ENCODE data around the gene DCPS. TPM values are rescaled to one million over a fixed set of nuclear protein-coding genes. Genes with fewer than 3 reads are reported as not detected.
A peak's percentile ranks its signal among the peaks of the same experiment; 100 is the strongest.

The DCPS gene
- total and polyA plus RNA-seq, 8 donors, result 8.4 to 16.6 (median 10.5) TPM

GRCh38 chr11:126352163-126352562 is 48.3 kb downstream of the DCPS start:
- no peaks in the 10 kb centered on the region for H3K9me3 ChIP-seq
- H3K36me3 ChIP-seq, result no peaks in the 10 kb centered on the region
- no peak overlapping the region for H3K27ac ChIP-seq
- H3K27me3 ChIP-seq, result no peaks in the 10 kb centered on the region
- DNase-seq (no peak), FAIRE-seq (no peak), ATAC-seq (no peak)
- H3K4me3 ChIP-seq, result no peak overlapping the region
- TF ChIP-seq CTCF (IDR thresholded peaks at IDR 0.05), result no peak
- 81 to 84% methylated on average over 3 of the region's 3 CpGs for whole genome bisulfite sequencing, 2 donors
- intact Hi-C loops (cut with DNase I), result no loop called here
- peaks cover 0 to 22% (median 4%) of the 10 kb centered on the region in 3 donors for H3K4me1 ChIP-seq

- no peak for TF ChIP-seq CTCF (IDR thresholded peaks at IDR 0.05)
- Histone ChIP-seq H3K4me1 (peaks cover 0 to 22% (median 4%) of the 10 kb centered on the region in 3 donors), H3K36me3 (no peaks in the 10 kb centered on the region), H3K27me3 (no peaks in the 10 kb centered on the region), H3K4me3 (no peak overlapping the region), H3K27ac (no peak overlapping the region), H3K9me3 (no peaks in the 10 kb centered on the region)
- intact Hi-C loops (cut with DNase I), result no loop called here
- WGBS, 2 donors, result 82 to 91% methylated on average over 4 of the region's 4 CpGs
- ATAC-seq (no peak), FAIRE-seq (no peak), DNase-seq (no peak)
Measured at GRCh38 chr11:126352934-126353801, 49.3 kb downstream of the DCPS start.

GRCh38 chr11:126354631-126355323 is 50.9 kb downstream of the DCPS start:
- 52 to 55% methylated on average over 15 of the region's 15 CpGs for WGBS, 2 donors
- H3K4me3 ChIP-seq, result peak overlapping the region; percentile 20 to 63 (median 52)
- peak overlapping the region in 1 of 4 donors; percentile 17 for H3K27ac ChIP-seq
- H3K9me3 ChIP-seq, result no peaks in the 10 kb centered on the region
- DNase-seq, result peak in 1 of 6 donors; percentile 46
- FAIRE-seq, result no peak
- intact Hi-C loops (cut with DNase I), result no loop called here
- H3K36me3 ChIP-seq, result no peaks in the 10 kb centered on the region
- peak in 1 of 4 donors; percentile 2 for ATAC-seq
- H3K4me1 ChIP-seq, result peaks cover 0 to 18% (median 4%) of the 10 kb centered on the region in 3 donors
- no peak for TF ChIP-seq CTCF (IDR thresholded peaks at IDR 0.05)
- H3K27me3 ChIP-seq, result no peaks in the 10 kb centered on the region

- Histone ChIP-seq H3K27ac (peak within 1 kb of the TSS in 1 of 4 donors; percentile 17), H3K36me3 (no peaks in the 10 kb centered on the region), H3K4me3 (peak within 1 kb of the TSS; percentile 20 to 63 (median 52)), H3K27me3 (no peaks in the 10 kb centered on the region), H3K4me1 (peaks cover 0 to 18% (median 4%) of the 10 kb centered on the region in 3 donors), H3K9me3 (no peaks in the 10 kb centered on the region)
- FAIRE-seq, result no peak
- ATAC-seq, result peak; percentile 78 to 94 (median 90)
- 0 to 1% methylated on average over 29 to 71 of the region's 71 CpGs for WGBS, 2 donors
- intact Hi-C loops (cut with DNase I), result no loop called here
- TF ChIP-seq CTCF (IDR thresholded peaks at IDR 0.05), result no peak
- DNase-seq, result peak; percentile 69 to 89 (median 80)
Measured at GRCh38 chr11:126355324-126355925, 51.6 kb downstream of the DCPS start, which contains the start of gene ST3GAL4. Gene ST3GAL4 (plus strand): TSS chr11:126355686. CDS start chr11:126406156, 50,470 bp downstream.

All from pancreas (tissue), 10 donors.